GM18858 (cell line): ENCODE measurements around the gene SLC7A14.

Experiments used
- ATAC-seq: cut with Tn5 transposase; IDR thresholded peaks from one replicate; pipeline ENCODE4 v1.9.1; 2021; ENCODE audit not compliant: unreplicated experiment

Gene SLC7A14

GRCh38 chr3:170539897-170540296, 46.0 kb downstream of the SLC7A14 start:
- no peak for ATAC-seq

DNA sequence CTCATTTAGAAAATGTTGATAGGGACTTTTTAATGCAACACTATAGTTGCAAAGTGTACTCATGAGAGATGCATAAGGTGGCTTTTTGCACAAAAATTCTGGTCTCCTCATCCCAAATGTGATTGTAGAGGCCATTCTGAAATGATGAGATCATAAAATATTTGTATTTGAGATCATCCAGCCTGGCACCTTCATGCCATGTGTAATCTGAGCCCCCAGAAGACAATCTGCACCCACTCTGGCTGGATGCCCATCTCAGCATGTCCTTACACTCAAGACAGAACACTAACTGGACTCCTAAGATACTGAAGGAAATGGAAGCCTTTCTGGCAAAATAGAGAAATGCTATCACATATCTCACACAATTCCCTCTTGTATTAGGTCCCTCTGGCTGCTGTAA, 49.2 kb downstream of the SLC7A14 start:
- no peak for ATAC-seq

GRCh38 chr3:170534227-170534626, 51.6 kb downstream of the SLC7A14 start:
- no peak for ATAC-seq

GRCh38 chr3:170532573-170532972, 53.3 kb downstream of the SLC7A14 start:
- no peak for ATAC-seq

DNA sequence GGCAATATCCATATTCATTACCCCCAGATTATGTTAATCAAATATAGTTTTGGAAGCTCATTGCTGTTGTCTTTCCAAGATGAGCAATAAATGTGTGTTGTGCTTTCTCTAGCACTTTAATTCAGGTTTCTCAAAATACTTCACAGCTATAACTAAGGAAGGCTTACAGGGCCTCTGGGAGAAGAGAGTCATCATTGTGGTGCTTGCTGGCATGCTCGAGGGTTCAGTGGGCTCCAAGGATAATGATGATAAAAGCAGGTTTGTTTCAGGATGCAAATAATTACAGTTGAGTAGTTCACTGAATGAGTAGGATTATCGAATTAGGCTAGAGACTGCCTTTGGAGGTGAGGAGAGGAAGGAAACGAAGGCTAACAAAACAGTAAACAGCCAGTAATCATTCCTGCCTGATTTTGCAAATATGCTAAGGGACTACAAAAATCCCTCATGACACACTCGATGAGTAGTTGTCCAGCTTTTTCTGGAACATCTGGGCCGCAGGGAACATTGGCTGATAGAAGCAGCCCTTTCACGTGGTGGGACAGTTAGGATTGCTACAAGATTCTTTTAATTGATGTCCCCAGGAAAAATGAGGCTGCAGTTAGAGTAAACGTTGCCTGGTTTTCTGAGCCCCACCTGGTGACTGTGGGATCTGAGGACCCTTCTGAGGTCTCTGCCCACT, 54.1 kb downstream of the SLC7A14 start:
- no peak for ATAC-seq

GRCh38 chr3:170531054-170531453, 54.8 kb downstream of the SLC7A14 start:
- no peak for ATAC-seq

DNA sequence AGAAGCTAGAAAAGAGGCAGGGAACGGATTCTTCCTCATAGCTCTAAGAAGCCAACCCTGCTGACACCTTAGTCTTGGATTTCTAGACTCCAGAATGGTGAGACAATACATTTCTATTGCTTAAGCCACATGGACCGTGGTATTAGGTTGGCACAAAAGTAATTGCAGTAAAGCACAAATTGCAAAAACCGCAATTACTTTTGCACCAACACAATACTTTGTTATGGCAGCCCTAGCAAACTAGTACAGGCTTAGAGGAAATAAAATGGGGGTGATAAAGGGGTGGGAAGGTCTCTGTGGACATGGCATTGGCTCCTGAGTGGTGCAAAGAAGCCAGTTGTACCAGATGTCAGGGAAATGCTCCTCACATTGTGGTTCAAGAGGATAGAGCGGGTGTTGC, 56.0 kb downstream of the SLC7A14 start:
- ATAC-seq, result no peak

GRCh38 chr3:170529346-170529745, 56.5 kb downstream of the SLC7A14 start:
- no peak for ATAC-seq

GRCh38 chr3:170528726-170529125, 57.1 kb downstream of the SLC7A14 start:
- ATAC-seq, result no peak

DNA sequence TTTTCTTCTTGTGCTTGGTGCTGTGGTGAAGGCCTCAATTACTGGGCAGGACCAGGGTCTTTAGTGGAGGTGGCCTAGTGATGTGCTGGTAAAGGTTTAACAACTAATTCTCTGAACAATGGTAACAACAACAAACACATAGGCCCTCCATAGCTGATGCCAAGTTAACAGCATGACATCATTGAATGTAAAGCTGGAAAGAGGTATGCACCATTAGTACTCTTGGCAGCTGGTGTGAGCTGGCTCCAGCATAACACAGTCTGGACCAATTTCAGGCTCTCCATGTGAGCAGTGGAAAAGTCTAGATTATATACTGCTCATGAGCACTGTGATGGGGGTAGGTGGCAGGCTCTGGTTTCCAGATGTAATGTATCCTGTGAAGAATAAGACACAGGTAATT, 61.8 kb downstream of the SLC7A14 start:
- ATAC-seq, result no peak

DNA sequence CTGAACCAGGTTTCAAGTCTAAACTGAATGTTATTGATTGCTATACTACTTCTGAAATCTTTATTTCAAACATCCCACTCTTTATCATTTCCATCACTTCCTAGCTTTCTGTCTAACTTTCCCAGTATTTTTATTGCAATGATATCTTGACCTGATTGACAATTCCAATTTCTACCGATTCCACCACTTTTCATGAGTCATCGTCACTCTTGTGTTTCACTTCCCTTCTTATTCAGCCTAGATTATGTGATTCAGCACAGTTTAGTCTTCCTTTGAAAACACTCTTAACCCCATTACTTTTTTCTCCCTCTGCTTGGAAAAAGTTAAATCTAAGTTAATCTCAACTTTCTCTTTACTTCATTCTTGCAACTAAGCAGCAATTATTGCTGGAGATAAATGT, 62.6 kb downstream of the SLC7A14 start:
- peak; percentile 62 for ATAC-seq

DNA sequence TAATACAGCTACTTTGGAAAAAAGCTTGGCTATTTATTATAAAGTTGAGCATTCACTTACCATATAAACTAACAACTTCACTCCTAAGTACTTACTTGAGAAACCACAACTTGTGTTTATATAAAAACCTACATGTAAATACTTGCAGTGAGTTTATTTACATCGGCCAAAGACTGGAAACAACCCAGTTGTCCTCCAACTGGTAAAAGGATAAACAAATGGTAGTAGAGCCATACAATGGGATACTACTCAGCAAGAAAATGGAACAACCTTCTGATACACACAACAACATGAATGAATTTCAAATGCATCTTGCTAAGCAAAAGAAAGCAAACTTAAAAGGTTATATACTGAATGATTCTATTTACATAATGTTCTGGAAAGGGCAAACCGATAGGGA, 63.7 kb downstream of the SLC7A14 start:
- ATAC-seq, result no peak

DNA sequence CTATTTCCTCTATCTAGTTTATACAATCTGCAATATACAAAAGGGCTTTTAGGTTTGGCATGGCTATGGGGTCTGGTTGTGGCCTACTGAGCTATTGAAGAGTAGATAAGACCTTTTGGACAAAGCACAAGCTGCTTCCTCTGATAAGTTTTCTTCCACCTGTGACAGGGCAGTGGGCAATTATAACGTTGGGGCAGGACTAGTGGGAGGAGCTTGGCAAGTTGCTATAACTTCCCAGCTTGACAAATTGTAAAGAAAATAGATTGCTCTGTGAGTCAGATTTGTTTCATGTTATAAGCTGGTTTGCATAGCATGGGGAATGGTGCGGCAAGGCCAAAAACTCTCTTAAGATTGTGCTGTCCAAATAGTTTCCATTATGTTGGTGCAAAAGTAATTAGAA, 64.9 kb downstream of the SLC7A14 start:
- ATAC-seq, result no peak

DNA sequence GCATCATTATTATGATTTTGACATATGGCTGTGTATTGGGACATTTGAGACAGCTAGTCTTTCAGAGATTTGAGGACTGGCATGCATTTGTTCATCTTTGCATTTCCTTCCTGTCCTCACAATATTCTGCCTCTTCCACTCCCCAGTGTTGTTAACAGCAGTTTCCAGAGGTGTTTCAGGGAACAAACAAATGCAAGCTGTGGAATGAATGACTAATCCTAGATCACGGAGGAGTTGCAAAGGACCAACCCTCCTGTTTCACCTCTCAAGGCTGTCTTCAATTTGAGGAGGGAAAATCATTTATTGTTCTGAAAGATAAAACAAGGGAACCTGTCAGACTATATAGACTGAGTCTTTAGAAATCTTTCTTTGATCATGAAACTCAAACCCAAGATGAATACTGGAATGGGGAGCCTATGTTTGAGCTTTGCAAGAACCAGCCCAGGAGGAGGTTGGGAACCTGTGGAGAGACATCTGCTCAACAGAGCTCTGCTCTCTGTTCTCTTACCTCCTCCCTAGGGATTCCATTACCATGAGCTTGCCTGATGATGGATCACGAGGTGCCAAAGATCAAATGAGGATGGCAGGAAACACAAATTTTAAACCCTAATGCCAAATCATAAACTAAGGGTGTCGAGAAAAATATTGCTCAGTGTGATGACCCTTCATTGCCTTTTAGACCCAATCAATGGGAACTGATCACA, 68.5 kb downstream of the SLC7A14 start:
- no peak for ATAC-seq

GRCh38 chr3:170513642-170514041, 72.2 kb downstream of the SLC7A14 start:
- ATAC-seq, result no peak

DNA sequence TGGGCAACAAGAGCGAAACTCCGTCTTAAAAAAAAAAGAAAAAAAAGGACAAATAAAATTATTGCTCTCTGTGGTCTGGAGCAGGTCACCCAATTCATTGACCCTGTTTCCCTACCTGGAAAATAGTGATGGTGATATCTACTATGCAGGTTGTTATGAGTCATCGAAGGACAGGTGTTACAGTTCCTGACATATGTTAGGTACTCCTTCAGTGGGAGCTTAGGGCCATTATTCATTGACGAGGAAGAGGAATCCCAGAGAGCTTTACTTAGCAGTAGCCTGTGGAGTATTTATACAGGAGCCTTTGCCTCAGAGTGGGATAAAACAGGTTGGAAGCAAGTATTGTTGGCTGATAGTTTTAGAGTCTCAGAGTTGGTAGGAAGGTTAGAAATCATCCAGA, 74.5 kb downstream of the SLC7A14 start:
- ATAC-seq, result no peak

DNA sequence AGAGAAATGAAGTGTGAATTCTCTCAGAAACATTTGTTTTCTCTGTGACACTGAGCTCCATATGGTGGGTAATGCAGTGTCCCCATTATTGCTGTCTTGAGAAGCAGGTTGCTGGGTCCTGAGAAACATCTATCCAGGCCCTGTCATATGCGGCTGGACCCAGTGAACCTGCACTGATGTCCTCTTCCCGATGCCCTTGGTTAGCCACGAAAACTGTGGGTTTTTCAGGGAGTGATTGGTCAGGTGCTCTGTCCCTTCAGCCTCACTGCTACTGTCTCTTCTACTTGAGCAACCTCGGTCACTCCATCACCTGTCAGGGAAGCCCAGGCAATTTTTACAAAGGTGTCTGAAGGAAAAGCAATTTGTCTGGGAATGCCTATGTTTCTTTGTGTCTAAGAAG, 77.0 kb downstream of the SLC7A14 start:
- no peak for ATAC-seq

GRCh38 chr3:170508291-170508690, 77.6 kb downstream of the SLC7A14 start:
- ATAC-seq, result no peak

DNA sequence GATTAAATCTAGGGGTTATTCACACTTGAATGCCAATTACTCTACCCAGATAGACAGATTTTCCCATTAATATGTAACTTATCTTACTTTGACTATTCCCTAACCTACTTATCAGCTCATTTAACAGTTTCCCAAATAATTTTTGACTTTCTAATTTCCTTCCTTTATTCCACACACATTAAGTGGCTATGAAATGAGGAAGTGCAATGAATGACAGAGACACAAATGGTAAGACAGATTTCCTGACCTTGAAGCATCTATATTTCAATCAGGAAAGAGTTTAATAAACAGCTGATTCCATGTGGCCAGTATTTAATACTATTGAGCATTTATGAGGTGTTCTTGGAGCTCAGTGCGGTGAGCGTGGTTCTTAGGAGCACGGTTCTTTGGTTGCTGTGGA, 78.8 kb downstream of the SLC7A14 start:
- ATAC-seq, result no peak

DNA sequence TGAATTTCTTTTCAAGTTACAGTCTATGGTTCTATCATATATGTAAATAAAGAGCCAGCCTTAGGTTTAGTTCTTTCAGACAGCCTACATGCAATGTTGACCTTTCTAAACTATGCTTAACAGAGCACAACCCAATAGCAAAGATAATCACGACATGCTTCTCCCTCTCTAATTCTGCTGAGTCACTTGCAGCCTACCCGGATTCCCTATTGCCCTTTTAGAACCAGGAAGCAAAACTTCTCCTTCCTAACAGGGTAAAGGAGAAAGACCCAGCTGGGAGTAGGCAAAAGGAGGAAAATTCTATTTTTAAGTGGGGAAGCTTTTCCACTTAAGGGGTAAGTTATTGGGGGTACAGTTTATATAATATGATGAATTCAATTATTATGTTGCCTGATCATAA, 79.3 kb downstream of the SLC7A14 start:
- no peak for ATAC-seq

GRCh38 chr3:170502297-170502696, 83.6 kb downstream of the SLC7A14 start:
- ATAC-seq, result no peak

DNA sequence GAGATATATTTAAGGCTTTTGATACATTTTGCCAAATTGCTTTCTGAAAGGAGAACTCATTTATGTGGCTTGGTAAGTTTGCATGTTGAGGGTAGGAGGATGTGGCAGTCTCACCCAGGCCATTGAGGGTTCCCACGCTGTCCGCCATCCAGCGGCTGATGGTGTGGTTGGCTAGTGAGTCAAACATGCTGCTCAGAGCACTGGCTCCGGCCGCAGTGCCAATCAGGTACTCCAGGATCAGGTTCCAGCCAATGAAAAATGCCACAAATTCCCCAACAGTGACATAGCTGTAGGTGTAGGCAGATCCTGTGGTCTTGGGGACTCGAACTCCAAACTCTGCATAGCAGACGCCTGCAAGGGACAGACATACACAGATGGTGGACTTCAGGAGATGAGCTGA, 84.9 kb downstream of the SLC7A14 start:
- ATAC-seq, result no peak

GRCh38 chr3:170500462-170500861, 85.4 kb downstream of the SLC7A14 start:
- ATAC-seq, result no peak
